IPS-18a (cell line): ENCODE measurements around the gene DUSP6.
"Not testable (repeated sequence)": the region's sequence is repeated elsewhere in the genome, so short reads cannot be mapped to it uniquely, and the experiment has no call there.

ENCODE experiments used
- H3K27ac ChIP-seq: one replicate; pipeline ENCODE4 v1.5.1; 2013; ENCODE audit warnings: low read length
- H3K27me3 ChIP-seq: one replicate; pipeline ENCODE4 v1.6.1; 2013; ENCODE audit warnings: mild to moderate bottlenecking, low read length; ENCODE audit not compliant: control insufficient read depth, insufficient read depth
- H3K36me3 ChIP-seq: one replicate; pipeline ENCODE4 v1.6.1; 2013; ENCODE audit warnings: low read depth, low read length; ENCODE audit not compliant: control insufficient read depth
- H3K4me1 ChIP-seq: one replicate; pipeline ENCODE4 v1.6.1; 2013; ENCODE audit warnings: low read depth, low read length; ENCODE audit not compliant: control insufficient read depth
- H3K4me3 ChIP-seq: one replicate; pipeline ENCODE4 v1.5.1; 2013; ENCODE audit warnings: low read length
- H3K9ac ChIP-seq: one replicate; pipeline ENCODE4 v1.6.1; 2013; ENCODE audit warnings: mild to moderate bottlenecking, low read length, moderate library complexity
- H3K9me3 ChIP-seq: one replicate; pipeline ENCODE4 v1.6.1; 2013; ENCODE audit warnings: low read depth, low read length; ENCODE audit not compliant: control insufficient read depth

Gene DUSP6

DNA sequence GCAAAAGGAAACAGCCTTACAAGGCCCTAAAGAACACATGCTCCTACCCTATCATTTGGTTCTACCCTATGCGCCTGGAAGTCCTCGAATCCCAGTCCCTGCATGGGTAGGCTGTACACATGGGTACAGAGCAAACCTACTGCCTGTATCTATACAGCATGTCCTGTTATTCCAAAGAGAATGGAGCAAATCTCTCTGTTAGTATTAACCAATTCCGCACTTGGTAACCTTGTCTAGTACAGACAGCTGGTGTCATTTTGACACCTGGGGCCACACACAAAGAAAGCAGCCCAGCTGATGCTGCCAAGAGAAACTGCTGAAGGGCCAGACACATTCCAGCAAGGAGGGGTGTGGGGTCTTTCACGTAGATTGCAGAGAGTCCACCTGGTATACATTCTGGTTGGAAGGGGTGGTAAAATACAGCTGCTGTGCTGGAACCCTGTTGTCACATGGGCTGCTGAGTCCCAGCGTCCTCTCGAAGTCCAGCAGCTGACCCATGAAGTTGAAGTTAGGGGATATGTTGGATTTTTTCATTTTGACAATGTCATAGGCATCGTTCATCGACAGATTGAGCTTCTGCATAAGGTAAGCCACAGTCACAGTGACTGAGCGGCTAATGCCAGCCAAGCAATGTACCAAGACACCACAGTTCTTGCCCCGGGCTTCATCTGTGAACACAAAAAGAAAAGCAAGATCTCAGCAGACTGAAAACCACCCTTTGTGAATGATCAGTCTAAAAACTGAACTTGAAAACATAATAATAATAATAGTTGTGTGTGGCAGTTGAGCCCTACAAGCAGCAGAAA lies 3.2 kb downstream of the DUSP6 start:
- H3K27ac ChIP-seq, result no peak overlapping the region
- H3K4me3 ChIP-seq, result peak overlapping the region; percentile 97
- peaks cover 34% of the 10 kb centered on the region for H3K36me3 ChIP-seq
- peaks cover 53% of the 10 kb centered on the region for H3K4me1 ChIP-seq
- no peaks in the 10 kb centered on the region for H3K9me3 ChIP-seq
- H3K27me3 ChIP-seq, result peaks cover 44% of the 10 kb centered on the region
- peak overlapping the region; percentile 97 for H3K9ac ChIP-seq

DNA sequence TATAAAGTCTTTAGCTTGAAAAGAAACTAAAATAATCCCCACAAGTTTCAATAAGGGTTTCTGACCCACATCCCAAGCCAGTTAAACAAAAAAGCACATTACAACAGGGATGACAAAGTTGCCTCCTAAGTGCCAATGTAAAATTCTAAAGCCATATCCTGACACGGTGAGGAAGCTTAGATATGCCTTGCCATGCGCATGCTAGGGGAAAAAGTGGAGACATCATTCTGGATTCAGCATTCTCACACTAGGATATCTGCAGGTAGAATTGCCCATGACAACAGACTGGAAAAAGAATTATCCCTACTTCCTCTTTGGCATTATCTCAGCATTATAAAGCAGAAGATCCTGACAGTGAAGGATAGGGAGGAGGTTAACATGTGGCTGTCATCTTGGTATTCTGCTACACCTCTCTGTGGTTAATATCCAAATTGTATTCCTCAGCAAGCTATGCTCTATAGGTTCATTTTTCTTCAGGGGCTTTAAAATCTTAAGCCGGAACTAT lies 4.9 kb downstream of the DUSP6 start:
- Histone ChIP-seq H3K4me3 (peak overlapping the region; percentile 97), H3K9me3 (no peaks in the 10 kb centered on the region), H3K4me1 (peaks cover 65% of the 10 kb centered on the region), H3K36me3 (peaks cover 34% of the 10 kb centered on the region), H3K27me3 (peaks cover 44% of the 10 kb centered on the region), H3K9ac (peak overlapping the region; percentile 31), H3K27ac (no peak overlapping the region)

DNA sequence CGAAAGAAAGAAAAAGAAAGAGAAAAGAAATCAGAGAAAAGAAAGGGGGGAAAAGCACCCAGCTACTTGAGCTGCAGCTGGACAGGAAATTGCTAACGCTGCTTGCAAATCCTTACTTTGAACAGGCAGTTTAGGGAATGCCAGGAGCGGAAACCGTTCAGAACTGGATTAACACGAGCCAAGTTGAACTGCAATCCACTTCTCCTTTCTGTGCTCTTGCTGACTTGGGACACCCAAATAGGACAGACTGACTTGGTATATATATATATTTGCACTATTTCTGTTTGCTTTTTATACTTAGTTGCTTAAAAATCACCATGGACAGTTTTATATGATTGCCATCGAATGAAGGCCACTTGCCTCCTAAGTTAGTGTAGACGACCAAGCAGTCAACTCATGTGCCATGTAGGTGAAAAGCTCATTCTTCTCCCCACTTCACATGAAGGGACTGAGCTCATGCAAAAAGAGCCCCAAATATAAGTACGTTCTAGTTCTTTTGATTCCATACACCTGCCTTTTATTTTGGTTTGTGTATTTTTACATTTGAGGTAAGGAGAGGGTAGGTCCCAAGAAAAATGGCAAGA lies 5.5 kb downstream of the DUSP6 start:
- peak overlapping the region; percentile 31 for H3K9ac ChIP-seq

DNA sequence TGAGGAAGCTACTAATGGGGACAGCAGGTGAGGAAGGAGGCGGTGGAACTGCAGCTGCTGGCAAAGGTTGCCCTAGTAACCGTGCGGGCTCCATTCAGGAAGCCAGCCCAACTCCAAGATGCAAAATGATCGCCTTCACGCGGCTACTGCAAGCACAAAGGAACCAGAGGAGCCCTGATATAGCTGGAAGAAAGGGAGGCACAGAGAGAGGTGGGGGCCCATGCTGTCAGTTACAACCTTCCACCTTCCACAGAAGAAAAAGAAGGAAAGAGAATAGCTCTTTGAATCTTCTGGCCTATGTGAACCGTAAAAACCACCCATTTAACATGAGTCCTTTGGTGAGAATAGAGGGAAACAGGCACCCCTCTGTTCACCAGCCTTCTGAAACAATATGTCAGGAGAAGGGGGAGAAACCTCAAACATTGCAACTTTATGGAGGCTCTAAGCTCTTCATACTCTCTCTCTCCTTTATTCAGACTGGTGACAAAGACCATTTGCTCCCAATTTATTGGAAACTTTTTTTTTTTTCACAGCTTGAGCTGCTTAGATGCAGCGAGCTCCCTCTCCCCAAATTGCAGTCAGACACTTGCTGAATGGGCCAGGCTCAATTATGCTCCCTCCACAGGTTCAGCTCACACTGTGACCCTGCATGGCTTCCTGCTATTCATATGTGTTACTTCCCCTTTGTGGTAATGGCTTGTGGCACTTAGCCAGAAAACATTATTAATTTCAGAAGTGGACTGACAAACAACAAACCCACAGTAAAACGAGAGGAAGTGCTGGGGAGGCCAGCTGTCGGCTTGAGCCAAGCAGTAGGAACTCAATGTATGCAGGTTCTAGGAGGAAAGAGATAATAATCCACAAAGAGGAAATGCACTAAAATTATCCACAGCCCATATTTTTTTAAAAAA lies 6.2 kb downstream of the DUSP6 start:
- H3K4me1 ChIP-seq, result peaks cover 65% of the 10 kb centered on the region
- H3K27me3 ChIP-seq, result peaks cover 41% of the 10 kb centered on the region
- H3K36me3 ChIP-seq, result peaks cover 34% of the 10 kb centered on the region
- no peaks in the 10 kb centered on the region for H3K9me3 ChIP-seq
- peak overlapping the region; percentile 97 for H3K4me3 ChIP-seq
- H3K9ac ChIP-seq, result peak overlapping the region; percentile 31
- peak overlapping the region; percentile 32 for H3K27ac ChIP-seq

More for the DNA sequence above, 5.5 kb downstream of the DUSP6 start:
- H3K4me3 ChIP-seq, result peak overlapping the region; percentile 97
- no peak overlapping the region for H3K27ac ChIP-seq
- H3K9me3 ChIP-seq, result no peaks in the 10 kb centered on the region
- H3K27me3 ChIP-seq, result peaks cover 44% of the 10 kb centered on the region
- peaks cover 65% of the 10 kb centered on the region for H3K4me1 ChIP-seq
- peaks cover 34% of the 10 kb centered on the region for H3K36me3 ChIP-seq

DNA sequence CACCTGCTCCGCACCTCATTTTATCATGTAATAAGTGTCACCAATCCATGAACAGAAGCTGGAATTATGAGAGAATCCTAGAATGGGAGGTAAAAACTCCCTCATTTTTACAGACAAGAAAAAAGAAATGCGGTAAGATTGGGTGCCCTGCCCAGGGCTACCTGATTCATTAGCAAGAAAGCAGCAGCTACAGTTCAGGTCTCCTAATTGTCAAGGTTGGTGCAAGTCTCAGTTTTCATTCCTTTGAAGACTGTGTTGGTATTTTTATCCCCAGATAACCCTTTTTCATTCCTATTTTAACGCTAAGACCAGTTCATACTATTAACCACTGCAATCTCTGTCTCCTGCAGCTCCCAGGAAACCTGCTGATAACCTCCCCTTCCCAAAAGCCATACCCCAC lies 6.9 kb downstream of the DUSP6 start:
- H3K9me3 ChIP-seq, result no peaks in the 10 kb centered on the region
- peaks cover 65% of the 10 kb centered on the region for H3K4me1 ChIP-seq
- H3K9ac ChIP-seq, result peak overlapping the region; percentile 31
- peak overlapping the region; percentile 32 for H3K27ac ChIP-seq
- H3K36me3 ChIP-seq, result peaks cover 32% of the 10 kb centered on the region
- peaks cover 34% of the 10 kb centered on the region for H3K27me3 ChIP-seq
- H3K4me3 ChIP-seq, result peak overlapping the region; percentile 97

DNA sequence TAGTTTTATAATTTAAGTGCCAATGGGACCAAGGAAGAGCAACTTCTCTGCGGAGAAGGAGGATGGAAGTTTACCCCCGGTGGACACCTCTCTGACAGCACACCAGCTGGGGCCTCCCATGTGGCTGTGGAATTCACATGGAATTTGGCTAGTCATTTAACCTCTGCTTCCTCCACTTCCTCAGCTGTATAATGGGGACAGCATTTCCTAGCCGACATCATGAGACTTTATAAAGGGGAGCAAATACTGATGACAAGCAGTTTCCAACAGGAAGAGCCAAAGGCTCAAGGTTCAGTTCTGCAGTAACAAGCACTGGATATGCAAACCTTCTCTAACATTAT lies 7.5 kb downstream of the DUSP6 start:
- H3K9me3 ChIP-seq, result no peaks in the 10 kb centered on the region
- peak overlapping the region; percentile 19 for H3K9ac ChIP-seq
- no peak overlapping the region for H3K27ac ChIP-seq
- H3K4me1 ChIP-seq, result peaks cover 65% of the 10 kb centered on the region
- peaks cover 33% of the 10 kb centered on the region for H3K27me3 ChIP-seq
- H3K36me3 ChIP-seq, result peaks cover 27% of the 10 kb centered on the region
- H3K4me3 ChIP-seq, result peak overlapping the region; percentile 97

DNA sequence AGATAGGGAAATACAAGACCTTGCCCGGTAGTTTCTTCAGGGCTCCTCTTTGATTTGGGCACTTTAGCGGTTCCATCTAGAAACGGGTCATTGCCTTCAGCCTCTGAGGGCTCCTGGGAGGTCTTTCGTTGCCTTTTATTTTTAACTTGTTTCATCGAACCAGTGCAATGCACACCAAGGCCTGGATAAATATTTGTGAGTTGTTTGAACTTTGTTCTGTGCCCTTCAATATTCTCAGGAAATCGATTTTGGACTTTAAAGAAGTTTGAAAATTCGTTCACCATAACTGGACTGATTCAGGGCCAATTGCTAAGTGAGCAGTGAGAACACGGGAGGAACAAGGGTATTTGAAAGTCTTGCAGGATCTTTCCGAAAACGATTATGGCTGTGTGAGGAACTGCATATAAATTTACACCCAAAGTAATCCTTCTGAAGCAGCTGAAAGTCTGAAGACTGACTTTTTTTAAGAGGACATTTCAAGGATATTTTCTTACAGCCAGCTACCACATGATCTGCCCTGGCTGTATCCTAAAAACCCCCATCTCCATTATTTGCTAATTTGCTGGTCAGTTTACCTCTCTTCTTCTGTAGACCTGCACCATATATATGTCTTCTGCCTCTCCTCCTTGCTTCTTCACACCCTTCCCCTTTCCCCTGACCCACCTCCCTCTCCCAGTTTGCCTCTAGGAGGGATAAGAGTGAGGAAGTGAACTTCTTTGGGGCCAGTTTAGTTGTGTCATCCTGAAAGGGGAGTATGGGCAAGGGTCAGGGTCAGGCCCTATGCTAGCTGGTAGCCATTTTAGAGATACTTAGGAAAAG lies 8.0 kb downstream of the DUSP6 start:
- Histone ChIP-seq H3K27ac (no peak overlapping the region), H3K36me3 (peaks cover 21% of the 10 kb centered on the region), H3K9me3 (no peaks in the 10 kb centered on the region), H3K27me3 (peaks cover 29% of the 10 kb centered on the region), H3K4me1 (peaks cover 61% of the 10 kb centered on the region), H3K4me3 (no peak overlapping the region), H3K9ac (no peak overlapping the region)

DNA sequence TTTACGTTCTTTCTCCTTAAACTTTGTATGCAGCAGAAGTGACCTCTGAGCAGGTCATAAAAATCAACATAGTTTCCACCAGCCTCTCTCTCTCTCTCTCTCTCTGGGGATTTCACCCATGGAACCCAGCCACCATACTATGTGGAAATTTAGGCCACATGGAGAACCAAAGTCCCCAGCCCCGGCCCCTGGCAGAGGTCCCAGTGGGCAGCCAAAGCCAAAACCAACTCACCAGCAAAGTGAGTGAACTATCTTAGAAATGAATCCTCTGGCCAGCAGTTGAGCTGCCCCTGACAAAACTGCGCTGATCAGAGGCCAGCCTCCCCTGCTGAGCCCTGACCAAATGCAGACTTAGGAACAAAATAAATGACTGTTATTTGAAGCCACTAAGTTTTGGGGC lies 9.2 kb downstream of the DUSP6 start:
- Histone ChIP-seq H3K4me3 (no peak overlapping the region), H3K27ac (no peak overlapping the region), H3K27me3 (peaks cover 18% of the 10 kb centered on the region), H3K9ac (no peak overlapping the region), H3K36me3 (peaks cover 10% of the 10 kb centered on the region), H3K9me3 (no peaks in the 10 kb centered on the region), H3K4me1 (peaks cover 49% of the 10 kb centered on the region)

DNA sequence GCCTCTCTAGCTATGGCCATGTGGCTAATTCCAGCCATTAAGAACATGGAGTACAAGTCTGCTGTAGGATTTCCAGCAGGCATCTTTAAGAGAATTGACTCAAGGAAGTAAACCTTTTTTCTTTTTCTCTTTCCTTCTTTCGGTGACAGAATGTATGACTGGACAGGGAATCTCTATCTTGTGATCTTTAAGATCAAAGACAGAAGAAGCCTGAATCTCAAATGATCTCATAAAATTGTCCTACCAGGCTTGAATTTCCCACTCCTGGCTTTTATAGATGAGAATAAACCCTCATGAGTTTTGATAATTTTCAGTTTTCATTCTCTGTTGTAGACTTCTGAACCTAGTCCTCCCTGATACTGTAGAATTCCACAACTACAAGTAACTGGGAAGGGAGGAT lies 11.4 kb downstream of the DUSP6 start:
- no peak overlapping the region for H3K9ac ChIP-seq
- no peaks in the 10 kb centered on the region for H3K9me3 ChIP-seq
- no peak overlapping the region for H3K4me3 ChIP-seq
- H3K27ac ChIP-seq, result no peak overlapping the region
- H3K4me1 ChIP-seq, result peaks cover 36% of the 10 kb centered on the region
- H3K36me3 ChIP-seq, result no peaks in the 10 kb centered on the region
- no peaks in the 10 kb centered on the region for H3K27me3 ChIP-seq

DNA sequence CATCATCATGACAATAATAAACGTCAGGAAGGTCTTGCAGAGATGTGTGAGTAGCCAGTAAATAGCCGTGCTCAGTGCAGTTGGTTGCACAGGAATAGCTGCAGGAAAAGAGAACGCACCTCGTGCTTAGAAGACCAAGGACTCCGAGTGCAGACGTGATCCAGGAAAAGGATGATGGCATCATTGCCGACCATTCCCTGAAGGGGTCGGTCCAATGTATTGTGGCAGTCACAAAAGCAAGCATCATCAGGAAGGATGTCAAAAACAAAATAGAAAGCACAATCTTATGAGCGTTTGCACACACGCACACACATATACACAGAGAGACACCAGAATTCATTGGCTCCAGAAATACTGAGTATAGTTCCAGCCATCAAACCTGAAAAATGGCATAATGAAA lies 12.8 kb downstream of the DUSP6 start:
- Histone ChIP-seq H3K9me3 (no peaks in the 10 kb centered on the region), H3K27me3 (no peaks in the 10 kb centered on the region), H3K4me3 (no peak overlapping the region), H3K27ac (no peak overlapping the region), H3K36me3 (no peaks in the 10 kb centered on the region), H3K9ac (no peak overlapping the region), H3K4me1 (peaks cover 26% of the 10 kb centered on the region)

DNA sequence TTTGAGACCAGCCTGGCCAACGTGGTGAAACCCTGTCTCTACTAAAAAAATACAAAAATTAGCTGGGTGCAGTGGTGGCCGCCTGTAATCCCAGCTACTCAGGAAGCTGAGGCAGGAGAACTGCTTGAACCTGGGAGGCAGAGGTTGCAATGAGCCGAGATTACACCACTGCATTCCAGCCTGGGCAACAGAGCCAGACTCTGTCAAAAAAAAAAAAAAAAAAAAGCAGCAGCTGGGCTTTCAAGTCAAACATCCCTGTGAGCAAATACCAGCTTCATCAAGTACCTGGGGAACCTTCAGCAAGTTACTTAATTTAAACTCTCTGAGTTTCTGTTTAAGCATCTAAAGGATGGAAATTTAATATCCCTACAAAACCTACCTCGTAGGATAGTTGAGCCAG lies 15.2 kb downstream of the DUSP6 start:
- H3K4me1 ChIP-seq, result peaks cover 13% of the 10 kb centered on the region
- H3K4me3 ChIP-seq, H3K9ac ChIP-seq, H3K27me3 ChIP-seq, H3K36me3 ChIP-seq, H3K9me3 ChIP-seq, H3K27ac ChIP-seq: not testable (repeated sequence)
